DMS53 treated with DMSO at 0.1 percent for 48 hours (cell line): ENCODE results near the gene REST.
A peak's percentile ranks its signal among the peaks of the same experiment; 100 is the strongest.
"Not testable (repeated sequence)": the region's sequence is repeated elsewhere in the genome, so short reads cannot be mapped to it uniquely, and the experiment has no call there.

ENCODE experiments used
- DNase-seq: peaks from one replicate; lab custom pipeline; 2025; ENCODE audit not compliant: unreplicated experiment; lab: John Stamatoyannopoulos, UW

The REST gene, protein sequence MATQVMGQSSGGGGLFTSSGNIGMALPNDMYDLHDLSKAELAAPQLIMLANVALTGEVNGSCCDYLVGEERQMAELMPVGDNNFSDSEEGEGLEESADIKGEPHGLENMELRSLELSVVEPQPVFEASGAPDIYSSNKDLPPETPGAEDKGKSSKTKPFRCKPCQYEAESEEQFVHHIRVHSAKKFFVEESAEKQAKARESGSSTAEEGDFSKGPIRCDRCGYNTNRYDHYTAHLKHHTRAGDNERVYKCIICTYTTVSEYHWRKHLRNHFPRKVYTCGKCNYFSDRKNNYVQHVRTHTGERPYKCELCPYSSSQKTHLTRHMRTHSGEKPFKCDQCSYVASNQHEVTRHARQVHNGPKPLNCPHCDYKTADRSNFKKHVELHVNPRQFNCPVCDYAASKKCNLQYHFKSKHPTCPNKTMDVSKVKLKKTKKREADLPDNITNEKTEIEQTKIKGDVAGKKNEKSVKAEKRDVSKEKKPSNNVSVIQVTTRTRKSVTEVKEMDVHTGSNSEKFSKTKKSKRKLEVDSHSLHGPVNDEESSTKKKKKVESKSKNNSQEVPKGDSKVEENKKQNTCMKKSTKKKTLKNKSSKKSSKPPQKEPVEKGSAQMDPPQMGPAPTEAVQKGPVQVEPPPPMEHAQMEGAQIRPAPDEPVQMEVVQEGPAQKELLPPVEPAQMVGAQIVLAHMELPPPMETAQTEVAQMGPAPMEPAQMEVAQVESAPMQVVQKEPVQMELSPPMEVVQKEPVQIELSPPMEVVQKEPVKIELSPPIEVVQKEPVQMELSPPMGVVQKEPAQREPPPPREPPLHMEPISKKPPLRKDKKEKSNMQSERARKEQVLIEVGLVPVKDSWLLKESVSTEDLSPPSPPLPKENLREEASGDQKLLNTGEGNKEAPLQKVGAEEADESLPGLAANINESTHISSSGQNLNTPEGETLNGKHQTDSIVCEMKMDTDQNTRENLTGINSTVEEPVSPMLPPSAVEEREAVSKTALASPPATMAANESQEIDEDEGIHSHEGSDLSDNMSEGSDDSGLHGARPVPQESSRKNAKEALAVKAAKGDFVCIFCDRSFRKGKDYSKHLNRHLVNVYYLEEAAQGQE

DNA sequence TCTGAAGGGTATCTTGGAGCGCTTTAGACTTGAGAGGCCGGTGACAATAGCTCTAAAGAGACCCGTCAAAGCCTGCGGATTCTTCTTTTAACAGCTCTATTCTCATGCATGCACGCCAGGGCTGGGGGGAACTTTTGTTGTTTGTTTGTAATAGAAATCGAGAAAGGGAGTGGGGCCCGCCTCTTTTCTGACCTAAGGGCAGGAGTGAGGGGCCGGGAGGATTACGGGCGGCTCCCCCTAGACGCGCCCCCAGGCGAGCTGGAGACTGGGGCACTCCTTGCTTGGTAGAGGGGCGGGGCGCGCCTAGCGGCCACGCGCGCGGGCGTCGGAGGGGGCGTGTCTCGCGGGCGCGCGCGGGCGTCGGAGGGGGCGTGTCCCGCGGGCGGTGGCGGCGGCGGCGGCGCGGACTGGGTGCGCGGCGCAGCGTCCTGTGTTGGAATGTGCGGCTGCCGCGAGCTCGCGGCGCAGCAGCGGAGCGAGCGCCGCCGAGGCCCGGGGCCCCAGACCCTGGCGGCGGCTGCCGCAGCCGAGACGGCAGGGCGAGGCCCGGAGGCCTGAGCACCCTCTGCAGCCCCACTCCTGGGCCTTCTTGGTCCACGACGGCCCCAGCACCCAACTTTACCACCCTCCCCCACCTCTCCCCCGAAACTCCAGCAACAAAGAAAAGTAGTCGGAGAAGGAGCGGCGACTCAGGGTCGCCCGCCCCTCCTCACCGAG is at the start of gene REST:
TSS of gene REST (plus strand) at position 412 of the 717 bp plus-strand sequence. CDS start 2,739 bp downstream, outside the sequence.
- peak; percentile 38 for DNase-seq

DNA sequence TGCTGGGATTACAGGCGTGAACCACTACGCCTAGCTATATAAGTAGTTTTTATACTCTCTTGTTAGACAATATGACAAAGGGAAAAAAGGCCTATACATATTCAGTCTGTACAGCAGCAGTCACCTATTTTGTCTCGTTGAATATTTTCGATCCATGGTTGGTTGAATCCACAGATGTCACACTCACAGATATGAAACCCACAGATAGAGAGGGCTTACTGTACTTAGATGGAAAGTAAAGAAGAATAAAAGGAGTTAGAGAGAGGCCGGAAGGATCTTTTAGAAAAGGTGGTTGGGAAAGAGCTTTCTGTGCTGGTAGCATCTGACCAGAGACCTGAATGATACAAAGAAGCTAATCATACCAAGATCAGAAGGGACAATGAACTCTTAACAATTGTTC is 47.9 kb upstream of the REST start:
- no peak for DNase-seq

DNA sequence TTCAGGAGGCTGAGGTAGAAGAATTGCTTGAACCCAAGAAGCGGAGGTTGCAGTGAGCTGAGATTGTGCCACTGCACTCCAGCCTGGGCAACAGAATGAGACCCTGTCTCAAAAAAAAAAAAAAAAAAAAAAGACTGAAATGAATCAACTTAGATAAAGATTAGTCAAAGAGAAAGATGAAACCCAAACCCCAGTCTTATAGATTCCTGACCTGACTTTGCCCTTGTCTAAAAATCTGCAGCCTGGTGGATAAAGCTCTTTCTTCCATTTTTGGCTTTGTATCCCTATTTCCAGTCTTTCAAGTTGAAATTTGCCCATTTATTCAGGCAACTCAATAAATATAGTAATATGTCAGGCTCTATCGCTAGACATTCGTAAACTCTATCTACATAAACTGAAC is 46.9 kb upstream of the REST start:
- DNase-seq: no peak

DNA sequence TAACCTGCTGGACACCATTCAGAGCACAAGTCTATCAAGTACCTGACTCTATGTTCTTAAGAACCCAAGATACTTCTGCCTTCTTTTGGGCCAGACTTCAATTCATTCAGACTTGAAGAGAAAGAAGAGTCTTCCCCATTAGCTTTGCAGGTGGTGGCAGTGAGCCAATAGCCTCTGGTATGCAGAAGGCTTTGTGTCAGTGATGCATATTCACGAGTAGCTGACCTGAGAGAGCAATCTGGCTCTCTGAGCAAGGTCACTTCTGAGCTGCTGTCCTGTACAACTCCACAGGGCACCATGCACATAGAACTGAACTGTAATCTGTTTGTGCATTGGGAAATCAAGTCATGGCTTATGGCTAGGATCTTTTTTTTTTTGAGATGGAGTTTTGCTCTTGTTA is 46.3 kb upstream of the REST start:
- no peak for DNase-seq

DNA sequence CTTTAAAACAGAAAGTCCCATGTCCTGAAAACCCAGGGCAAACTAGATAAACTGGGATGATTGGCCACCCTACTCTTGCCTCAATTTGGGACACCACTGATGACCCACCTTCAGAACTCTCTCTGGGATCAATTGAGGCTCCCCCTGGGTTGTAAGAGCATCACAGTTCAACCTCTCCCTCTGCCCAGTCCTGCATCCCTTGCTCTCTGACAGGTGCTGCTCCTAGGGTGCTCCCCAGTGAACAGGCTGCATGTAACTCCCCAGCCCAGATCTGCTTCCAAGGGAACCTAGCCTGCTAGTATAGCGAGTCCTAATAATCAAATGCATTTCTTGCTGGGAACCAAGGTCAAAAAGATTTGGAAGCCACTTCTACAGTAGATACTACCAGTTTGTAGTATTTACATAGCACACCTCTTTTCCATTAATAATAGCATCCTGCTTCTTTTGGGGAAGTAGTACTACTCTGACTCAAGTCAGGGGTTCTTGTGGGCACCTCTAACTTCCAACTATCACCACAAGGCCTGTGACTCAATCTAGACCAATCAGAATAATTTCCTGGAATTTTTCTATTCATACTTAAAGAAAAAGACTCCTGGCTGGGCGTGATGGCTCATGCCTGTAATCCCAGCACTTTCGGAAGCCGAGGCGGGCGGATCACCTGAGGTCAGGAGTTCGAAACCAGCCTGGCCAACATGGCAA is 44.1 kb upstream of the REST start:
- DNase-seq: no peak

DNA sequence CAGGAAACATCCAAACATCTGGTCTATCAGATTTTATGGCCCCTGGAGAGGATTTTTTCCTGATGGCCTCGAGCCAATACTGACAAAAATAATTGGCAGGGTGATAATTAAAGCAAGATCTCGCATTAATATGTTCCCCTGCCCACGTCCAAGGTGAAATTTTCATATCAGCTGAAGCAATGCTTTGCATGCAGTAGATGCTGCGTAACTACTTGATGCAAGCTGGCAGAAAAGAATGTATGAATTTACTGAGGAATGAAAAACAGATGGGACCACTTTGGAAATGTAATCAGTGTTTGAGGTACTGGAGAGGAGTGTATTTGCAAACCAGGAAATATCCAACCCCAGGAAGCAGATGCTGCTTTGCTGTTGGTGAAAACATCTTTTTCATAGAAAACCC is 36.8 kb upstream of the REST start:
- no peak for DNase-seq

DNA sequence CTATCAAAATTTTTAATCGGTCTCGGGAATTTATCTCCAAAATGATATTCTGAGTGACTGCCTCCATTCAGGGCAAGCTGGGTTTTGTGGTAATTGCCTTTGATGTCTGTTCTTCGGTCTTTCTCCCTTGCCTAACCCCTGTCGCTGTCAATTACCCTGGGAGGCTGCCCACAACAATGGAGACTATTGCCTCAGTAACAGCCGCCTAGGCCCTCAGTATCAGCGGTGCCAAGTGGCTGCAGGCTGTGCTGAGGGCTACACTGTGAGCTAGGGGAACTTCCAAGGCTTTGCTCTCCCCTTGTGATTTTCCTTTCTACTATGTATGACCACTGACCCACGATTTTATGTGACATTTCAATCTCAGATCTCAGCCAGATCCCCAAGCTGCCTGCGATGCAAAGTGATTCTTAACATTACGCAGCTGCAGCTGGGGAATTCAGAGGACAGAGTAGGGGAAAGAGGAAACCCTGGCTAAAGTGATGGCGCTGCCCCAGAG is 36.3 kb upstream of the REST start:
- DNase-seq: no peak

DNA sequence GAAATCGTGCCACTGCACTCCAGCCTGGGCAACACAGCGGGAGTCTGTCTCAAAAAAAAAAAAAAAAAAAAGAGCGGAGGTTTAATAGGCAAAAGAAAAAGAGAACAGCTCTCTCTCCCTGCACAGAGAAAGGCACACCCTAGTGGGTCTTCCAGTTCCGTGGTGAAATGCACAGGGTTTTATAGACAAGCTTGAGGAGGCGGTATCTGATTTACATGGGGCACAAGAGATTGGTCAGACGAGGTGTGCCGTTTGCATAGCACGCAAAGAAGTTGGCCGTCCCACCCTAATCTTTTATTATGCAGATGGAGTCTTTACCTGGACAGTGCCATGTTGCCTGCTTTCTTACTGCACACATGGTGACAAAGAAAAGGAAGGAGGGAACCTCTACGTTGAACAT is 33.5 kb upstream of the REST start:
- DNase-seq: no peak

DNA sequence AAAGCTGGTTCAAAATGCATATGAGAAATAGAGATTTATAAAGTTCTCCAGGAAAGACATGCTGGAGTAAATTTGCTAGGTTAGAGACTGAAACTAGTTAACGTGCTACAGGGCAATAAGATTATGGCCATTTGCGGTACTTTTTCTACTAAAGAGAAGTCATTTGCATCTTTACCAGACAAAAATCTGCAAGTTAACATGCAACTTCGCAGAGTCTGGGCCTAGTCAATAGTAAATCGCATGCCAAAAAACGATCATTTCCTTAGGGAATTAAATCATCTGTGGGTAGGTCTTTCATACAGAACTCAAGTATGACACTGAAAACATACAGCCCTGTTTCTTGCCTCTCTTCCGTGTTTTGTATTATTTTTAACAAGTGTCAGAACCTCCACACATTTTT is 32.8 kb upstream of the REST start:
- DNase-seq: no peak

DNA sequence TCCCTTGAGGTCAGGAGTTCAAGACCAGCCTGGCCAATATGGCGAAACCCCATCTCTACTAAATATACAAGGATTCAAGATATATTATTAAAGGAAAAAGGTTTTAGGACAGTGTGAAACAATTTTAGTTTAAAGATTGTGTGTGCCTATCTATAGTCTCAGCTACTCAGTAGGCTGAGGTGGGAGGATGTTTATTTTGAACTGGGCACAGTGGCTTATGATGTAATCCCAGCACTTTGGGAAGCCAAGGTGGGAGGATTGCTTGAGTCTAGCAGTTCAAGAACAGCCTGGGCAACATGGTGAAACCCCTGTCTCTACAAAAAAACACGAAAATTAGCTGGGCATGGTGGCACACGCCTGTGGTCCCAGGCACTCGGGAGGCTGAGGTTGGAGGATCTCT is 31.4 kb upstream of the REST start:
- DNase-seq: no peak

DNA sequence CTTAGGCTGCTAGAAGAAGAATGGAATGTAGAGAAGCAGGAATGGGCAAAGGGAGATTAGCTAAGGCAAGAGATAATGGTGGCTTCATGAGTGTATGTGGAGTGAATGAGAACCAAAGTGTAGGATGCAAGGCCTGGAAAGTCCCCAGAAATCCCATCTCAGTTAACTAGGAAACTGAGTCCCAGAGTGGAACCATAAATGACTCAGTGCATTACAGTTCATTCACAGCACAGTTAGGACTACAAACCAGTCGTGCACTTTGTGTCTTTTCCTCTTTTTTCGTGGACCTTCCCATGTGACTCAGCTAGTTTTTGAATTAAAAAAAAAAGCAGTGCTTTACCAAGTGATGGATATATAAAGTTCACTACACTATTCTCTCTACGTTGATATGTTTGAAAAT is 27.7 kb upstream of the REST start:
- DNase-seq: no peak

DNA sequence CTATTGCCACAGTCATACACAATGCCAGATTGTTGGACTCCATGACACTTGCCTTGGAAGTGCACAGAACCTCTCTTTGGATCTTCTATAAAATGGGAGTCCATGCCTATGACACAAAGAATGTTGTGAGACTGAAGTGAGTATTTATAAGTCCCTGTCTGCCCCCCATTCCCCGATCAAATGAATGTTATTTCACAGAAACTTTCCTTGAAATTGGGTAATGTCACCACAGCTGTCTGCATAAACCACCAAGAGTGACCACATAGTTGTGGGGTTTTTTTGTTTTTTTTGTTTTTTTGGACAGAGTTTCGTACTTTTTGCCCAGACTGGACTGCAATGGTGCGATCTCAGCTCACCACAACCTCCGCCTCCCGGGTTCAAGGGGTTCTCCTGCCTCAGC is 27.1 kb upstream of the REST start:
- no peak for DNase-seq

DNA sequence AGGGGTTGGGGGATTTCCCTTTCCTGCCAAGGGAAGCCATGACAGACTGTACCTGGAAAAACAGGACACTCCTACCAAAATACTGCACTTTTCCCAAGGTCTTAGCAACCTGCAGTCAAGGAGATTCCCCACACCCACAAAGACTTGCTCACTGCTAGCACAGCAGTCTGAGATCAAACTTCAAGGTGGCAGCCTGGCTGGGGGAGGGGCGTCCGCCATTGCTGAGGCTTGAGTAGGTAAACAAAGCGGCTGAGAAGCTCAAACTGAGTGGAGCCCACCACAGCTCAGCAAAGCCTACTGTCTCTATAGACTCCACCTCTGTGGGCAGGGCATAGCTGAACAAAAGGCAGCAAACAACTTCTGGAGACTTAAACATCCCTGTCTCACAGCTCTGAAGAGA is 23.2 kb upstream of the REST start:
- not testable (repeated sequence) for DNase-seq

DNA sequence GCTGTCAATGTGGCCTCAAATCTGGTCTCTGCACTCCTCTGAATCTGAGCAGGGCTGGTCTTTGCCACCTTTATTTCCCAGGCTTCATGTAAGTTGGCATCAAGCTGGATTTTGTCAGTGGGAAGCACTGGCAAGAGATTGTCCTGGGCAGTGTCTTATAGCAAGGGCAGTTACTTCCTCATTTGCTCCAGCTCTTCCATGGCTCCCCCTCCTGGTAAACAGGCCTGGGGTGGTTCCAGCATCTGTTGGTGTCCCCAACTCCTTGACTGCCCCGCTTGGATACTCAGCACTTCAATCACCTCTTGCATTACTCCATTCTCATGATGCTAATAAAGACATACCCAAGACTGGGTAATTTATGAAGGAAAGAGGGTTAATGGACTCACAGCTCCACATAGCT is 15.0 kb upstream of the REST start:
- no peak for DNase-seq

DNA sequence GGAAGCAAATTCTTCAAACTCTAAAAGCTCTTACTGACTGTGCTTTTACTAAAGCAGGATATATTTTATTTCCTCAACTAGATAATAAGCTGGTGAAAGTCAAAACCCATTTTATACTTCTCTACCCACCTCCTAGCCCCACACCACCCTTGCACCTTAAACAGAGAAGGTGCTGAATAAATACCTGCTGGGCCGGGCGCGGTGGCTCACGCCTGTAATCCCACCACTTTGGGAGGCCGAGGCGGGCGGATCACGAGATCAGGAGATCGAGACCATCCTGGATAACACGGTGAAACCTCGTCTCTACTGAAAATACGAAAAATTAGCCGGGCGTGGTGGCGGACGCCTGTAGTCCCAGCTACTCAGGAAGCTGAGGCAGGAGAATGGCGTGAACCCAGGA is 9.9 kb upstream of the REST start:
- DNase-seq: not testable (repeated sequence)

DNA sequence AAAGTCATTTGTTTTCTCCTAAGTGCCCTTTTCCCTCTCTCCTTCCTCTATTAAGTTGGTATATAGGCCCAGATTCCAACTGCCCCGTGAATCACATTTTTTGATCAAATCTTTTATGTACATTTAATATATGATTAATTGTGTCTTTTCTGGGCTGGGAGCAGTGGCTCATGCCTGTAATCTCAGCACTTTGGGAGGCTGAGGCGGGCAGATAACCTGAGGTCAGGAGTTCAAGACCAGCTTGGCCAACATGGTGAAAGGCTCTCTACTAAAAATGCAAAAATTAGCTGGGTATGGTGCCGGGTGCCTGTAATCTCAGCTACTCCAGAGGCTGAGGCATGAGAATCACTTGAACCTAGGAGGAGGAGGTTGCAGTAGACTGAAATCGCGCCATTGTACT is 7.5 kb upstream of the REST start:
- not testable (repeated sequence) for DNase-seq

DNA sequence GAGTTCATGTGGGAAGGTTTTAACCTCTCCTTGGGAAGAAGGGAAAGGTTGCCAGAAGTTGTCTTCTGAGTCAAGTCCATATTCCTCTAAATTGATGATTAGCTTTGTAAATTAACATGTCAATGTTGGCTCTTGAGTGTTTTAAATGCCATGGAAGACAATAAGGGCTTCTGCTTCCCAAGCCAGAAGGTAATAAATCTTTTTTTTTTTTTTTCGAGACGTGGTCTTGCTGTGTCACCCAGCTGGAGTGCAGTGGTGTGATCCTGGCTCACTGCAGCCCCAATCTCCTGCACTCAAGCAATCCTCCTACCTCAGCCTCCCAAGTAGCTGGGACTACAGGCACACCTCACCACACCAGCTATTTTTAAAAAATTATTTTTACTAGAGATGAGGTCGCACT is 5.0 kb upstream of the REST start:
- no peak for DNase-seq

DNA sequence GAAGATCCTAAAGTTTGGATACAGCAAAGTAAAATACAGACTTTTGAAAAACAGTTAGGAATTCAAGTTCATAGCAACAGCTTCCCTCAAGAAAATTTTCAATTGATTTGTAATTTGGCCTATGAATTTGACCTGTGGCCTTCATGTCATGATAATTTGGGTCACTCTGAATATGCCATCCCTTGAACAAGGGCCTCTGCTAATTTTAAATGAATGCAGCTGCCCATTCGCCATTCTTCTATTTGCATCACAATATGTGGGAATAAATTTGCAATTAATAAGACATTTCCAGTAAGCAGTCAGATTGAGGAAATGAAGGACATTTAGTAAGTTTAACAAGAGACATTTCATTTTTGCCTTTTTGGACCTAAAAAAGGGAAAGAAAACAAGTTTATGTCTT is 1.9 kb upstream of the REST start:
- DNase-seq: no peak

DNA sequence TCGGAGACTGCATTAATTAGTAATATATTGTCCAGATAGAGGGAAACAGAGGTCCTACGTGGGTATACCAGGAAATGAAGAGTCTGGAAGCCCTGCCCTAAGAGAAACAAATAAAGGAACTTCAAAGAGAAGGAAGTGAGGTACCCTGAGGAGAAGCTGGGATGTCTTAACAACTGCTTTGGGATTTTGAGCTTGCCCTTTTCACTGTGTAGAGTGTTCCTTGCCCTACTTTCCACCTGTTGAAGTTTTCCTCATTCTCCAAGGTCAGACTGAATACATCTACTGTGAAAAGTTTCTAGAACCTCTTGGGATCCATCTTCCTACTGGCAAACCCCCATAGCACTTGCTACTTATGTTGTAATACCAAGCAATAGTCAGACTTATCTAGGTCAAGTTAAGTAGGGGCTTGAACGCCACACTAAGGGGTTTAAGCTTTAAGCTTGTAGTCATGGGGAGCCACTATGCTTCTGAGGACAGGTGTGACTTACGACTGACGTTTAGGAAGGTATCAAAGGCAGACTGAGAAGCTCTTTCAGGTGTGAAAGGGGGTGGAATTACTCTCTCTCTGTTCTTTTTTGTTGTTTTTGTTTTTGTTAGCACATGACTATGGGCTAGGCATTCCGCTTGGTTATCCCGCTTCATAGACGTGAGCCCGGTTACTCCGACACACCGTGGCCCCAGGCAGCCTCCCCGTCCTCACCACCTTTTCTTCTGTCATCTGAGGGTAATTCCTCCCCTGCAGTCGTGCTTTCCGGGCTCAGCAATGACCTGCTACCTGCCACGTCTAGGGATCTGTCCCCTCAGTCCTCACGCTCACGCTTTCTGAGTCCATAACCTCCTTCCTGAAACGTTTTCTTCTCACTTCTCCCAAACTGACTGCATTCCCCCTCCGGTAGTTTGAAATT is 959 bp upstream of the REST start:
- DNase-seq: no peak
